ENCODE results near the gene ARID4A. TPM values are rescaled to one million over a fixed set of nuclear protein-coding genes. Genes with fewer than 3 reads are reported as not detected.
"Not testable (repeated sequence)": the region's sequence is repeated elsewhere in the genome, so short reads cannot be mapped to it uniquely, and the experiment has no call there.

The ARID4A gene
- total RNA-seq, 2 donors from 2014 or later = 21.4 to 26.8 TPM

GRCh38 chr14:58315606-58316005, 17.3 kb downstream of the ARID4A start:
- no peaks in the 10 kb centered on the region for H3K27me3 ChIP-seq
- TF ChIP-seq CTCF (IDR thresholded peaks at IDR 0.05) = no peak
- intact Hi-C loops (cut with DNase I) = no loop called here
- H3K4me1 ChIP-seq = no peaks in the 10 kb centered on the region
- H3K9ac ChIP-seq (ENCODE audit: low read depth in 2 of 2, low read length in 2 of 2) = no peak overlapping the region
- no peak overlapping the region for H3K4me3 ChIP-seq
- DNase-seq = no peak
- no peaks in the 10 kb centered on the region for H3K36me3 ChIP-seq
- no peaks in the 10 kb centered on the region for H3K9me3 ChIP-seq
- no peak overlapping the region for H3K27ac ChIP-seq

GRCh38 chr14:58327019-58327418, 28.7 kb downstream of the ARID4A start:
- no peak overlapping the region for H3K9ac ChIP-seq (ENCODE audit: low read depth in 2 of 2, low read length in 2 of 2)
- peaks cover 6% of the 10 kb centered on the region for H3K36me3 ChIP-seq
- TF ChIP-seq CTCF (IDR thresholded peaks at IDR 0.05) = no peak
- H3K4me3 ChIP-seq = no peak overlapping the region
- no peaks in the 10 kb centered on the region for H3K4me1 ChIP-seq
- no peak overlapping the region for H3K27ac ChIP-seq
- no peaks in the 10 kb centered on the region for H3K9me3 ChIP-seq
- H3K27me3 ChIP-seq = no peaks in the 10 kb centered on the region
- intact Hi-C loops (cut with DNase I) = no loop called here
- DNase-seq = no peak

- H3K9ac ChIP-seq (ENCODE audit: low read depth in 2 of 2, low read length in 2 of 2) = peak overlapping the region in 1 of 2 donors; percentile 26
- H3K4me3 ChIP-seq = no peak overlapping the region
- peak; percentile 93 for DNase-seq
- H3K9me3 ChIP-seq = no peaks in the 10 kb centered on the region
- TF ChIP-seq CTCF (IDR thresholded peaks at IDR 0.05) = no peak
- H3K4me1 ChIP-seq = no peaks in the 10 kb centered on the region
- H3K27ac ChIP-seq = peak overlapping the region; percentile 24
- H3K36me3 ChIP-seq = no peaks in the 10 kb centered on the region
- H3K27me3 ChIP-seq = no peaks in the 10 kb centered on the region
- intact Hi-C loops (cut with DNase I) = no loop called here
Observed at GRCh38 chr14:58331111-58331510, 32.8 kb downstream of the ARID4A start.

- no peaks in the 10 kb centered on the region for H3K4me1 ChIP-seq
- no peaks in the 10 kb centered on the region for H3K9me3 ChIP-seq
- no peaks in the 10 kb centered on the region for H3K27me3 ChIP-seq
- no peak overlapping the region for H3K9ac ChIP-seq (ENCODE audit: low read depth in 2 of 2, low read length in 2 of 2)
- no peak overlapping the region for H3K27ac ChIP-seq
- no peak overlapping the region for H3K4me3 ChIP-seq
- no peaks in the 10 kb centered on the region for H3K36me3 ChIP-seq
- DNase-seq = no peak
- intact Hi-C loops (cut with DNase I) = no loop called here
- no peak for TF ChIP-seq CTCF (IDR thresholded peaks at IDR 0.05)
Observed at GRCh38 chr14:58332561-58332960, 34.2 kb downstream of the ARID4A start.

GRCh38 chr14:58339666-58340065, 41.3 kb downstream of the ARID4A start:
- intact Hi-C loops (cut with DNase I); H3K36me3 ChIP-seq; H3K4me3 ChIP-seq; H3K27ac ChIP-seq; H3K4me1 ChIP-seq; DNase-seq; H3K27me3 ChIP-seq; H3K9ac ChIP-seq (ENCODE audit: low read depth in 2 of 2, low read length in 2 of 2); H3K9me3 ChIP-seq: not testable (repeated sequence)

GRCh38 chr14:58341152-58341748, 42.9 kb downstream of the ARID4A start:
- no peaks in the 10 kb centered on the region for H3K9me3 ChIP-seq
- H3K4me3 ChIP-seq = no peak overlapping the region
- peaks cover 3% of the 10 kb centered on the region for H3K36me3 ChIP-seq

GRCh38 chr14:58343535-58343934, 45.2 kb downstream of the ARID4A start:
- H3K9me3 ChIP-seq; H3K27me3 ChIP-seq; DNase-seq; intact Hi-C loops (cut with DNase I); H3K9ac ChIP-seq (ENCODE audit: low read depth in 2 of 2, low read length in 2 of 2); H3K4me3 ChIP-seq; H3K36me3 ChIP-seq; H3K27ac ChIP-seq; H3K4me1 ChIP-seq: not testable (repeated sequence)

More at GRCh38 chr14:58341152-58341748, 42.9 kb downstream of the ARID4A start:
- no peak overlapping the region for H3K9ac ChIP-seq (ENCODE audit: low read depth in 2 of 2, low read length in 2 of 2)
- no peak overlapping the region for H3K27ac ChIP-seq
- no peaks in the 10 kb centered on the region for H3K27me3 ChIP-seq
- no peaks in the 10 kb centered on the region for H3K4me1 ChIP-seq
- intact Hi-C loops (cut with DNase I) = no loop called here
- DNase-seq = no peak
- no peak for TF ChIP-seq CTCF (IDR thresholded peaks at IDR 0.05)
